Tibial nerve (tissue), 4 donors: ENCODE data around the gene CCDC24. TPM values are rescaled to one million over a fixed set of nuclear protein-coding genes. Genes with fewer than 3 reads are reported as not detected.
A peak's percentile ranks its signal among the peaks of the same experiment; 100 is the strongest.

Experiments
- DNase-seq, 2 donors: peaks; one replicate each; pipeline ENCODE4 v3.0.0-alpha.2; 2019; ENCODE audit warnings: low spot score in 2 of 2
- H3K27ac ChIP-seq, 4 donors: fragments of 200-600 bp; sonication (generic) in 3 of 4; one replicate each; pipeline ENCODE4 v1.5.1; 2017 to 2019; ENCODE audit warnings: mild to moderate bottlenecking in 1 of 4
- H3K27me3 ChIP-seq, 2 donors: fragments of 200-600 bp; sonication (generic) in 1 of 2; one replicate each; pipeline versions ENCODE4 v1.5.1 to v1.6.0; 2017 to 2019
- H3K36me3 ChIP-seq, 3 donors: fragments of 200-600 bp; sonication (generic); one replicate each; pipeline ENCODE4 v1.5.1; 2018 to 2019
- H3K4me1 ChIP-seq, 4 donors: fragments of 200-600 bp; sonication (generic) in 3 of 4; one replicate each; pipeline ENCODE4 v1.5.1; 2017 to 2019
- H3K4me3 ChIP-seq, 4 donors: fragments of 200-600 bp; sonication (generic) in 3 of 4; one replicate each; pipeline ENCODE4 v1.5.1; 2017 to 2019; ENCODE audit warnings: mild to moderate bottlenecking in 1 of 4, moderate library complexity in 1 of 4
- H3K9me3 ChIP-seq, 4 donors: fragments of 200-600 bp; sonication (generic) in 3 of 4; one replicate each; pipeline ENCODE4 v1.5.1; 2017 to 2019
- CTCF ChIP-seq, 5 experiments: fragments of 200-600 bp in 3 of 5; fragments of 450-650 bp in 2 of 5; sonication (generic) in 3 of 5; IDR thresholded peaks; one replicate each; pipeline ENCODE4 v1.5.1; 2016 to 2019; ENCODE audit warnings: antibody characterized with exemption in 5 of 5, mild to moderate bottlenecking in 3 of 5, moderate library complexity in 2 of 5
- EP300 ChIP-seq, 2 donors: sonication (generic); formaldehyde crosslinking; IDR thresholded peaks; one replicate each; pipeline ENCODE4 v1.6.1; 2017; ENCODE audit warnings: antibody characterized with exemption in 2 of 2, mild to moderate bottlenecking in 1 of 2
- POLR2A ChIP-seq, 2 donors: fragments of 450-650 bp; IDR thresholded peaks; one replicate each; pipeline ENCODE4 v1.6.1; 2017; ENCODE audit warnings: antibody characterized with exemption in 2 of 2, mild to moderate bottlenecking in 2 of 2, moderate library complexity in 2 of 2
- WGBS, 2 donors: methylation state at CpG; one replicate each; pipeline ENCODE4 v1.1.5; 2018; 5-methylcytosine and 5-hydroxymethylcytosine counted together
- total RNA-seq, 4 donors: library from RNA; depleted of rRNA; stranded (reverse); fragments of >200 nt; gene quantifications; one replicate each; pipeline ENCODE4 v1.1.0, GENCODE V29; 2016

The CCDC24 gene
- total RNA-seq, 4 donors from 2014 or later = 5.4 to 18.8 (median 8.9) TPM

GRCh38 chr1:43969746-43970466, 21.5 kb upstream of the CCDC24 start, which contains the start of gene DPH2:
Gene DPH2, plus strand, starts transcription at chr1:43970010. Its CDS starts 166 bp downstream, at chr1:43970176.
- 0 to 1% methylated on average over 42 to 44 of the region's 47 CpGs for WGBS, 2 donors
- Histone ChIP-seq H3K27ac (peak within 1 kb of the TSS in 2 of 4 donors; percentile 35 to 52), H3K4me3 (peak within 1 kb of the TSS; percentile 71 to 88 (median 80)), H3K27me3 (no peaks in the 10 kb centered on the region), H3K4me1 (peaks cover 3 to 30% (median 10%) of the 10 kb centered on the region in 4 donors), H3K36me3 (peaks cover 0 to 46% (median 0%) of the 10 kb centered on the region in 3 donors), H3K9me3 (no peaks in the 10 kb centered on the region)
- DNase-seq = peak; percentile 93 to 95
- TF ChIP-seq CTCF (IDR thresholded peaks at IDR 0.05) (peak in 3 of 5 experiments; percentile 13 to 53 (median 21)), POLR2A (IDR thresholded peaks at IDR 0.05) (peak in 1 of 2 donors; percentile 23), EP300 (IDR thresholded peaks at IDR 0.05) (peak in 1 of 2 donors; percentile 74)

- DNase-seq = no peak
- Histone ChIP-seq H3K27me3 (no peaks in the 10 kb centered on the region), H3K36me3 (peaks cover 0 to 45% (median 0%) of the 10 kb centered on the region in 3 donors), H3K4me1 (peaks cover 3 to 32% (median 11%) of the 10 kb centered on the region in 4 donors), H3K9me3 (no peaks in the 10 kb centered on the region), H3K4me3 (peak overlapping the region; percentile 71 to 88 (median 80)), H3K27ac (peak overlapping the region in 1 of 4 donors; percentile 52)
- WGBS, 2 donors = 53 to 58% methylated on average over 5 of the region's 5 CpGs
- TF ChIP-seq EP300 (IDR thresholded peaks at IDR 0.05) (no peak), CTCF (IDR thresholded peaks at IDR 0.05) (no peak), POLR2A (IDR thresholded peaks at IDR 0.05) (no peak)
Measured at GRCh38 chr1:43970502-43970901, 20.9 kb upstream of the CCDC24 start.

GRCh38 chr1:43970911-43971310, 20.5 kb upstream of the CCDC24 start:
- Histone ChIP-seq H3K4me3 (peak overlapping the region in 2 of 4 donors; percentile 72 to 88), H3K9me3 (no peaks in the 10 kb centered on the region), H3K27me3 (no peaks in the 10 kb centered on the region), H3K36me3 (peaks cover 0 to 41% (median 0%) of the 10 kb centered on the region in 3 donors), H3K4me1 (peaks cover 3 to 36% (median 15%) of the 10 kb centered on the region in 4 donors), H3K27ac (no peak overlapping the region)
- no peak for DNase-seq
- 90 to 91% methylated on average over 9 of the region's 9 CpGs for WGBS, 2 donors
- TF ChIP-seq EP300 (IDR thresholded peaks at IDR 0.05) = no peak
- no peak for TF ChIP-seq CTCF (IDR thresholded peaks at IDR 0.05)
- no peak for TF ChIP-seq POLR2A (IDR thresholded peaks at IDR 0.05)

GRCh38 chr1:43971336-43971980, 19.9 kb upstream of the CCDC24 start:
- Histone ChIP-seq H3K4me3 (no peak overlapping the region), H3K9me3 (no peaks in the 10 kb centered on the region), H3K36me3 (peaks cover 0 to 38% (median 0%) of the 10 kb centered on the region in 3 donors), H3K27ac (no peak overlapping the region), H3K27me3 (no peaks in the 10 kb centered on the region), H3K4me1 (peaks cover 3 to 41% (median 20%) of the 10 kb centered on the region in 4 donors)
- WGBS, 2 donors = 93 to 96% methylated on average over 16 to 17 of the region's 17 CpGs
- no peak for TF ChIP-seq CTCF (IDR thresholded peaks at IDR 0.05)
- TF ChIP-seq POLR2A (IDR thresholded peaks at IDR 0.05) = no peak
- TF ChIP-seq EP300 (IDR thresholded peaks at IDR 0.05) = no peak
- DNase-seq = no peak
